Panc1 (cell line): ENCODE data around the gene SGMS1.

Experiments
- CTCF ChIP-seq: fragments of 450-650 bp; IDR thresholded peaks from 2 replicates; pipeline ENCODE4 v1.5.1; 2017; ENCODE audit warnings: mild to moderate bottlenecking
- POLR2AphosphoS5 ChIP-seq: IDR thresholded peaks from 2 replicates; pipeline ENCODE4 v1.6.1; 2012; ENCODE audit warnings: mild to moderate bottlenecking, low read depth, low read length, moderate library complexity
- REST ChIP-seq, 2 experiments: IDR thresholded peaks; 2 replicates each; pipeline ENCODE4 v1.6.1; 2011 to 2012; ENCODE audit warnings: low read depth in 2 of 2, control low read depth in 1 of 2, low read length in 1 of 2, mild to moderate bottlenecking in 1 of 2, moderate library complexity in 1 of 2; ENCODE audit not compliant: insufficient read depth in 1 of 2
- SIN3A ChIP-seq: IDR thresholded peaks from 2 replicates; pipeline ENCODE4 v1.6.1; 2012; ENCODE audit warnings: low read depth, mild to moderate bottlenecking, low read length, moderate library complexity, borderline replicate concordance; ENCODE audit not compliant: insufficient read depth
- TCF7L2 ChIP-seq: IDR thresholded peaks from 2 replicates; pipeline ENCODE4 v1.6.1; 2011; ENCODE audit warnings: mild to moderate bottlenecking, low read depth, low read length, inconsistent platforms

- TF ChIP-seq CTCF = no peak
- TF ChIP-seq POLR2AphosphoS5 = no peak
- no peak for TF ChIP-seq TCF7L2
- TF ChIP-seq REST (IDR thresholded peaks at IDR 0.05; ENCODE audit: insufficient read depth in 1 of 2, low read depth in 2 of 2, low read length in 1 of 2) = no peak
- TF ChIP-seq SIN3A = no peak
Measured at GRCh38 chr10:50467209-50467608, 156.5 kb downstream of the SGMS1 start.
